Activated T-helper 1 cell treated with anti-CD3 and anti-CD28 coated beads, Interleukin-12 subunit alpha, Interleukin-12 subunit beta, Interleukin-2, Interleukin-4 antibody, amounts not matched to agents 30 ng/mL and 10 ng/mL and 1 ng/mL, durations not matched to agents 14 hours and 24 hours and 36 hours (primary cell): ENCODE measurements around the gene SCART1. TPM values are rescaled to one million over a fixed set of nuclear protein-coding genes. Genes with fewer than 3 reads are reported as not detected.
"Not testable (repeated sequence)": the region's sequence is repeated elsewhere in the genome, so short reads cannot be mapped to it uniquely, and the experiment has no call there.

Source experiments
- DNase-seq: peaks from one replicate; pipeline ENCODE4 v3.0.0; 2021; ENCODE audit warnings: low spot score
- H3K27ac Mint-ChIP-seq: one replicate; pipeline ENCODE4 v1.8.0; 2021; ENCODE audit warnings: mild to moderate bottlenecking, mixed read lengths
- H3K27me3 Mint-ChIP-seq: one replicate; pipeline ENCODE4 v1.8.0; 2022; ENCODE audit warnings: mild to moderate bottlenecking, moderate library complexity, mixed read lengths; ENCODE audit not compliant: insufficient read depth
- H3K36me3 Mint-ChIP-seq: one replicate; pipeline ENCODE4 v1.8.0; 2021; ENCODE audit warnings: low read depth, mixed read lengths
- H3K4me1 Mint-ChIP-seq: one replicate; pipeline ENCODE4 v1.8.0; 2021; ENCODE audit warnings: low read depth, mixed read lengths
- H3K4me3 Mint-ChIP-seq: one replicate; pipeline ENCODE4 v1.8.0; 2021; ENCODE audit warnings: mild to moderate bottlenecking, moderate library complexity, mixed read lengths
- H3K9me3 Mint-ChIP-seq: one replicate; pipeline ENCODE4 v1.8.0; 2021; ENCODE audit warnings: mixed read lengths
- intact Hi-C: fragments of 100-400 bp; cut with micrococcal nuclease; formaldehyde crosslinking; loops from one replicate; pipeline ENCODE4 v1.15.1; 2024
- total RNA-seq: library from RNA; stranded (reverse); gene quantifications from 2 replicates; pipeline ENCODE4 v1.2.3, GENCODE V29; 2022

SCART1 gene
- total RNA-seq, 1 donor from 2014 or later: 1.5 TPM

GRCh38 chr10:133462512-133463305, 9.0 kb downstream of the SCART1 start:
- Mint-ChIP-seq H3K4me1 (no peaks in the 10 kb centered on the region), H3K27ac (no peak overlapping the region), H3K9me3 (no peaks in the 10 kb centered on the region), H3K4me3 (no peak overlapping the region), H3K27me3 (no peaks in the 10 kb centered on the region), H3K36me3 (no peaks in the 10 kb centered on the region)
- no peak for DNase-seq
- intact Hi-C loops: no loop called here

- Mint-ChIP-seq H3K4me1 (no peaks in the 10 kb centered on the region), H3K27me3 (no peaks in the 10 kb centered on the region), H3K27ac (no peak overlapping the region), H3K4me3 (no peak overlapping the region), H3K36me3 (no peaks in the 10 kb centered on the region), H3K9me3 (no peaks in the 10 kb centered on the region)
- no peak for DNase-seq
- intact Hi-C loops: no loop called here
Measured at GRCh38 chr10:133464582-133465031, 10.9 kb downstream of the SCART1 start.

DNA sequence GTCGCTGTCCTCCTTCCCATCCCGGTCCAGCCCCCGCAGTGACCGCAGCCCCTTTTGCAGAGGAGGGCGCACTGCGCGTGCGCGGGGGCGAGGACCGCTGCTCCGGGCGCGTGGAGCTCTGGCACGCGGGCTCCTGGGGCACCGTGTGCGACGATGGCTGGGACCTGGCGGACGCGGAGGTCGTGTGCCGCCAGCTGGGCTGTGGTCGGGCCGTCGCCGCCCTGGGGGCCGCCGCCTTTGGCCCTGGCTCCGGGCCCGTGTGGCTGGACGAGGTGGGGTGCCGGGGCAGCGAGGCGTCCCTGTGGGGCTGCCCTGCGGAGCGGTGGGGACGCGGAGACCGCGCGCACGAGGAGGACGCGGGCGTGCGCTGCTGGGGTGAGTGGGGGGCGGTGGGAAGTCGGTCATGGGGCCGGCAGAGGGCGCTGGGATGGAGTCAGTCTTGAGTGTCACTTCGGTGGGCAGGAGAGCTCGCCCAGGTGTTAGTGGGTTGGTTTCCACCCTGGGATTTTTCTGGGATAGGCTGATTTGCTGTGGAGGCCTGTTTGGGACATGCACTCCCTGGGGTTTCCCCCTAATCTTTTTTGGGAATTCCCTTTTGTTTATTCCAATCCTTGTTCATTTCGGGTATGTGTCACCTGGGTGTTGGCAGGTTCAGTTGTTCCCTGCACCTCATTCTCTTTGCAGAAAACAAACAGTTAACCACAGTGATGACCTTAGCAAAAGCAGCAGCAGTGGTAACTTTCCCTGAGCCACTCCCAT, 11.6 kb downstream of the SCART1 start:
- no peaks in the 10 kb centered on the region for H3K4me1 Mint-ChIP-seq
- H3K36me3 Mint-ChIP-seq: no peaks in the 10 kb centered on the region
- intact Hi-C loops: no loop called here
- H3K27me3 Mint-ChIP-seq: no peaks in the 10 kb centered on the region
- DNase-seq: no peak
- H3K4me3 Mint-ChIP-seq: no peak overlapping the region
- H3K27ac Mint-ChIP-seq: no peak overlapping the region
- no peaks in the 10 kb centered on the region for H3K9me3 Mint-ChIP-seq

- Mint-ChIP-seq H3K36me3 (no peaks in the 10 kb centered on the region), H3K9me3 (no peaks in the 10 kb centered on the region), H3K27ac (no peak overlapping the region), H3K4me1 (no peaks in the 10 kb centered on the region), H3K27me3 (no peaks in the 10 kb centered on the region), H3K4me3 (no peak overlapping the region)
- intact Hi-C loops: no loop called here
- no peak for DNase-seq
Measured at GRCh38 chr10:133465950-133466474, 12.3 kb downstream of the SCART1 start.

DNA sequence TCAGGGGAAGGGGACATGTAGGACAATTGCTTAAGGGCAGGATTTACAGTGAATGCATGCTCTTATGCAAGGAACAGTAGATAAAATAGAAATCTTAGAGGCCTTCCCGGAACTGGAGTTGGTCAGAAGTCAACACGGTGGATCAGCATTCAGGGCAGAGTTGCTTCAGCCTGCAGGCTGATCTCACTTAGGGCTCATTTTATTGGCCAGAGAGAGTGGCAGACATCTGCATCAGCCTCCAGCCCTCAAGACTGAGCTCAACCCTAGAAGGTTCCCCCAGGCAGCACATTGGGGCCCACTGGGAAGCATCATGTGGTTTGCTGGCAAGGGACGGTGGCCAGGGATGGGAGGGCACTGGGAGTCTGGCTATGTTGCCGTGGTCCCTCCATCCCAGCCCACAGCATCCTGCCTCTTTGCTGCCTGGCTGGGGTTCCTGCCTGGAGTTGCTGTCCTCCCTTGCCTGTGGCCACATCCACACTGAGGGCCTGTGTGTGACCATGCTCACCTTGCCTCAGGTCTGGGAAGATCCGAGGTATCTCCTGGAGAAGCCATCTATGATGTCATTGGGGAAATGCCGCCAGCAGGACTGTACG, 13.0 kb downstream of the SCART1 start:
- H3K27me3 Mint-ChIP-seq: no peaks in the 10 kb centered on the region
- H3K9me3 Mint-ChIP-seq: no peaks in the 10 kb centered on the region
- no peak for DNase-seq

GRCh38 chr10:133467286-133467911, 13.7 kb downstream of the SCART1 start:
- H3K27me3 Mint-ChIP-seq: no peaks in the 10 kb centered on the region
- intact Hi-C loops: no loop called here
- DNase-seq: no peak
- H3K27ac Mint-ChIP-seq: no peak overlapping the region
- H3K4me1 Mint-ChIP-seq: no peaks in the 10 kb centered on the region
- no peak overlapping the region for H3K4me3 Mint-ChIP-seq
- H3K36me3 Mint-ChIP-seq: no peaks in the 10 kb centered on the region
- H3K9me3 Mint-ChIP-seq: no peaks in the 10 kb centered on the region

More for the DNA sequence above, 13.0 kb downstream of the SCART1 start:
- Mint-ChIP-seq H3K4me3 (no peak overlapping the region), H3K4me1 (no peaks in the 10 kb centered on the region), H3K36me3 (no peaks in the 10 kb centered on the region), H3K27ac (no peak overlapping the region)
- intact Hi-C loops: no loop called here

DNA sequence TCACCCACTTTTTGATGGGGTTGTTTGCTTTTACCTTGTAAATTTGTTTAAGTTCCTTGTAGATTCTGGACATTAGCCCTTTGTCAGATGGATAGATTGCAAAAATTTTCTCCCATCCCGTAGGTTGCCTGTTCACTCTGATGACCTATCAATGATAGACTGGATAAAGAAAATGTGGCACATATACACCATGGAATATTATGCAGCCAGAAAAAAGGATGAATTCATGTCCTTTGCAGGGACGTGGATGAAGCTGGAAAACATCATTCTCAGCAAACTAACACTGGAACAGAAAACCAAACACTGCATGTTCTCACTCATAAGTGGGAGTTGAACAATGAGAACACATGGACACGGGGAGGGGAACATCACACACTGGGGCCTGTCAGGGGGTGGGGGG, 15.5 kb downstream of the SCART1 start:
- H3K4me3 Mint-ChIP-seq, H3K36me3 Mint-ChIP-seq, H3K9me3 Mint-ChIP-seq, H3K27me3 Mint-ChIP-seq, intact Hi-C loops, DNase-seq, H3K4me1 Mint-ChIP-seq, H3K27ac Mint-ChIP-seq: not testable (repeated sequence)

DNA sequence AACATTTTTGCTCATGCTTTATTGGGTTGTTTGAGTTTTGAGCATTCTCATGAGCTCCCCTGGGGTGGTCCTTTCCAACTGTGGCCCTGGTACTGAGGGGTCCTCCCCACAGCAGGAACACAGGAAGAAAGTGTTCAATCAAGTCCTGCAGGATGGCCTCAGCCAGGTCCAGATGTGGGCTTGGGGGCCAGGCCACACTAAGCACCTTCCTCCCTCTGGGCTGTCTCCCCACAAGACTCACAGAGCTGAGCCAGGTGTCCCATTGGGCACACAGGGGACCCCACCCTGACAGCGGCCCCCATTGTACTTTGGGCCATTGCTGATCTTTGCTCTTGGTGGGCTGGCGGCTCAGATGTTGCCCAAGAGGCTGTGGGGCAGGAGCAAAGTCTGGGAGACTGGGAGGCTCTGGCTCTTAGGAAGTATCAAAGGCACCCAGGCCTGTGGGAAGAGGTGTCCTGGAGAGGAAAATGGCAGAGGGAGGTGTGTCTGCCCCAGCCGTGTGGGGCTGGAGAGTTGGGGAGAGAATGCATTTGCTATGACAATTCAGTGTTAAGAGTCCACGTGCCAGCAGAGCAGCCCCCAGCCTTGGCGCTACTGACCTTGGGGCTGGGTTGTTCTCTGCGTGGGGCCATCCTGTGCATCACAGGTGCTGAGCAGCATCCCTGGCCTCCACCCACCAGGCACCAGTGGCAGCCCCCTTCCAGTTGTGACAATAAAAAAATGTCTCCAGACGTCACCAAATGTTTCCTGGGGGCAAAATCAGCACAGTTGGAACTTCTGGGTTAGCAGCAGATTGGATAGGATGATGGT, 17.8 kb downstream of the SCART1 start:
- DNase-seq: no peak
- Mint-ChIP-seq H3K36me3 (no peaks in the 10 kb centered on the region), H3K27me3 (no peaks in the 10 kb centered on the region), H3K9me3 (no peaks in the 10 kb centered on the region), H3K4me3 (no peak overlapping the region), H3K4me1 (peaks cover 17% of the 10 kb centered on the region), H3K27ac (no peak overlapping the region)
- intact Hi-C loops: no loop called here

DNA sequence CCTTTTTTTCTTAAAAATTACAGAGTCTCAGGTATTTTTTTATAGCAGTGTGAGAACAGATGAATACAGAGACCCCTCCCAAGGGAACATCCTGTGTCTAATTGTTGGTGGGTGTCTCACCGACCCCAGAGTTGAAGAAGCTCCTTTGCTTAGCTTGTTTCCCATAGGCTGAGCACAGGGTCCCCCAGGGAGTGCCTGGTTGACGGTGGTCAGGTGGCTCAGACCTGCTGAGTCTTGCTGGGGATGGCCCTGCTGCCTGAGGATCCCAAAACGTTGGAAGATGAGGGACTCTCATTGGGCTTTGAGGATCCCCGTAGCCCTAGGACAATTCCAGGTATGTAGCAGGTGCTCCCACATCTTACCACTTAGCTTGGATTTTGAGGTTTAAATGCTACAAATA, 19.5 kb downstream of the SCART1 start:
- H3K4me3 Mint-ChIP-seq: no peak overlapping the region
- intact Hi-C loops: no loop called here
- H3K4me1 Mint-ChIP-seq: peaks cover 17% of the 10 kb centered on the region
- H3K9me3 Mint-ChIP-seq: no peaks in the 10 kb centered on the region
- no peak for DNase-seq
- H3K36me3 Mint-ChIP-seq: no peaks in the 10 kb centered on the region
- no peak overlapping the region for H3K27ac Mint-ChIP-seq
- H3K27me3 Mint-ChIP-seq: no peaks in the 10 kb centered on the region

DNA sequence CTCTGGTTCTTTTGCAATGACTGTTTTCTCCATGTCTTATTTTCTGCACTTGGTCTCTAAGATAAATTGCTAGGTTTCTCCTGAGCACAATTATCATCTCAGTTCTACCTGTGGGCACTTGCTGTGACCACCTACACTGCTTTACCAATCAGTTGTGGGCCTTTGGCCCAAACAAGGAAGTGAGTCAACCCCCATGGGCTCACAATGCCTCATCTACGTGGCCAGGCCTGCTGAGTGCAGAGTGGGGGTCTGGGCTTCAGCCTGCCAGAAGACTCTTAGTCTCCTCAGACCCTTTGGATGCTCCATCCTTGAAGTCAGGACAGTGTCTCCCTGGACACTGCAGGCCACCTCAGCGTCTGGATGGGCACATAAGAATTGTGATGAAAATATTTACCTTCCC, 20.3 kb downstream of the SCART1 start:
- no peaks in the 10 kb centered on the region for H3K9me3 Mint-ChIP-seq
- H3K27me3 Mint-ChIP-seq: no peaks in the 10 kb centered on the region
- no peak overlapping the region for H3K27ac Mint-ChIP-seq
- no peak overlapping the region for H3K4me3 Mint-ChIP-seq
- peaks cover 17% of the 10 kb centered on the region for H3K4me1 Mint-ChIP-seq
- H3K36me3 Mint-ChIP-seq: no peaks in the 10 kb centered on the region
- intact Hi-C loops: no loop called here
- DNase-seq: no peak

DNA sequence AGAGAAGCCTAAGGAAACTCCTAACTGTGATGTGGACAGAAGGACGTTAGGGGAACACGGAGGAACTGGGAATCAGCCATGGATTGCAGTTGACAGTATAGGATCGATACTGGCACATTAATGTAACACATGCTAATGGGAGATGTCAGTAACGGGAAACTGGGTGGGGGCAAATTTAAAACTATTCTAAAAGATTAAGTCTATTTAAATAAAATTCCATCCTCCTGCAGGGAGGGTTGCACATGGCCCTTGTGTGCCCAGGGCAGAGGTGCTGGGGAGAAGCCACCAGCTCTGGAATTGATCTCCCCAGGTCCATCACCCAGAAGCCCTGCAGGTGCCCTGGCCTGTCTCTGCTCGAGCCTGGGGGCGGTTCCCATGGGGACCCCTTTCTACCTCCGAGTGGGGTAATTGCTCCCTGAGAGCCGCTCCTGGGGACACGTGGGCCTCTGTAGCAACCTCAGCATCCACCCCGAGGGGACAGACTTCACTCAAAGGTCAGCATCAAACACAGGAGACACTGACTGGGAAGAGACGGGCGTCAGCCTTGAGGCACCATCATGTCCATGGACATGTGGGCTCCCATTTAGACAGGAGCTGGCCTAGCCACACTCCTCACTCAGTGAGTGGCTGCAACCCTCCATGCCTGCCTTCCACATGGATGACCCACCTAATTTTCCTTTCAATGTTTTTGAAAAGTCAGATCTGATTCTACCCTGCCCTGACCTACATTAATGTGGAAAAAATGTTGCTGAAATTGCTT, 21.1 kb downstream of the SCART1 start:
- DNase-seq: no peak
- Mint-ChIP-seq H3K4me1 (peaks cover 17% of the 10 kb centered on the region), H3K4me3 (no peak overlapping the region), H3K27me3 (no peaks in the 10 kb centered on the region), H3K36me3 (no peaks in the 10 kb centered on the region), H3K9me3 (no peaks in the 10 kb centered on the region), H3K27ac (no peak overlapping the region)
- intact Hi-C loops: no loop called here

DNA sequence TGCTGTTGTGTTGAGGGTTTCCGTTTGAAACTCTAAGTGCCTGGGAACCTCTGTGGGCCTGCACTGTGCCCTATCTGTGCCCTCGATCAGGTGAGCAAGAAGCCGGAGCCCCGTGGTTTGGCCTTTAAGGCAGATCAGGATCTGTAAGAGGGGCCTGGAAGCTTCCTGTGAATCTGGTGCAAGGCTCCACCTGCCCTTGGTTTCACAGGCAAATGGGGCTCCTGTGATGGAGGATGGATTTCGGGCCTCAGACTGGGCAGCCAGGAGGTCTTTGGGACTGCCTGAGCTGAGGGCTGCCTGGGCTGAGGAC, 21.6 kb downstream of the SCART1 start:
- H3K9me3 Mint-ChIP-seq: no peaks in the 10 kb centered on the region
- H3K27ac Mint-ChIP-seq: peak overlapping the region; percentile 29
- intact Hi-C loops: no loop called here
- H3K4me1 Mint-ChIP-seq: peaks cover 17% of the 10 kb centered on the region
- H3K4me3 Mint-ChIP-seq: no peak overlapping the region
- H3K36me3 Mint-ChIP-seq: no peaks in the 10 kb centered on the region
- DNase-seq: no peak
- no peaks in the 10 kb centered on the region for H3K27me3 Mint-ChIP-seq
